ENCODE results near the gene COL4A2.

COL4A2 gene

GRCh38 chr13:110512198-110512740 is 205.2 kb downstream of the COL4A2 start:
- Histone ChIP-seq H3K4me1 (ENCODE audit: insufficient read depth, low read length, severe bottlenecking) (no peaks in the 10 kb centered on the region), H3K9me3 (ENCODE audit: low read length) (no peaks in the 10 kb centered on the region), H3F3A (ENCODE audit: insufficient read depth, low read length) (no peaks in the 10 kb centered on the region), H3K36me3 (ENCODE audit: insufficient read depth, low read length) (no peaks in the 10 kb centered on the region), H3K27ac (ENCODE audit: low read depth, low read length, poor library complexity, severe bottlenecking) (no peak overlapping the region), H4K20me1 (ENCODE audit: insufficient read depth, low read length) (no peaks in the 10 kb centered on the region), H3K4me2 (ENCODE audit: low read length) (no peak overlapping the region), H2AFZ (ENCODE audit: low read length) (no peak overlapping the region), H3K27me3 (ENCODE audit: insufficient read depth, low read length) (no peaks in the 10 kb centered on the region; the same call in 1 of the 2 replicates), H3K9me2 (ENCODE audit: low read depth, low read length) (no peaks in the 10 kb centered on the region), H3K9ac (ENCODE audit: low read length) (no peak overlapping the region), H3K4me3 (ENCODE audit: low read depth, low read length, poor library complexity, severe bottlenecking) (no peak overlapping the region), H3K79me2 (ENCODE audit: insufficient read depth, low read length) (no peaks in the 10 kb centered on the region)
- TF ChIP-seq CTCF (IDR thresholded peaks at IDR 0.05; ENCODE audit: low read length) = no peak
- TF ChIP-seq EZH2 (IDR thresholded peaks at IDR 0.05; ENCODE audit: borderline replicate concordance, low read length) = no peak

GRCh38 chr13:110516500-110516899 is 209.4 kb downstream of the COL4A2 start:
- Histone ChIP-seq H2AFZ (ENCODE audit: low read length) (no peak overlapping the region), H3F3A (ENCODE audit: insufficient read depth, low read length) (no peaks in the 10 kb centered on the region), H3K27ac (ENCODE audit: low read depth, low read length, poor library complexity, severe bottlenecking) (no peak overlapping the region), H3K9ac (ENCODE audit: low read length) (no peak overlapping the region), H3K9me3 (ENCODE audit: low read length) (no peaks in the 10 kb centered on the region), H3K4me3 (ENCODE audit: low read depth, low read length, poor library complexity, severe bottlenecking) (no peak overlapping the region), H3K79me2 (ENCODE audit: insufficient read depth, low read length) (no peaks in the 10 kb centered on the region), H3K9me2 (ENCODE audit: low read depth, low read length) (no peaks in the 10 kb centered on the region), H4K20me1 (ENCODE audit: insufficient read depth, low read length) (no peaks in the 10 kb centered on the region), H3K4me2 (ENCODE audit: low read length) (no peak overlapping the region), H3K27me3 (ENCODE audit: insufficient read depth, low read length) (peaks cover 12% of the 10 kb centered on the region; the same call in 1 of the 2 replicates), H3K36me3 (ENCODE audit: insufficient read depth, low read length) (no peaks in the 10 kb centered on the region), H3K4me1 (ENCODE audit: insufficient read depth, low read length, severe bottlenecking) (no peaks in the 10 kb centered on the region)
- no peak for TF ChIP-seq CTCF (IDR thresholded peaks at IDR 0.05; ENCODE audit: low read length)
- no peak for TF ChIP-seq EZH2 (IDR thresholded peaks at IDR 0.05; ENCODE audit: borderline replicate concordance, low read length)

GRCh38 chr13:110517505-110518225 is 210.6 kb downstream of the COL4A2 start:
- H3F3A ChIP-seq (ENCODE audit: insufficient read depth, low read length) = no peaks in the 10 kb centered on the region
- H3K9me3 ChIP-seq (ENCODE audit: low read length) = no peaks in the 10 kb centered on the region
- no peaks in the 10 kb centered on the region for H3K36me3 ChIP-seq (ENCODE audit: insufficient read depth, low read length)
- H3K27ac ChIP-seq (ENCODE audit: low read depth, low read length, poor library complexity, severe bottlenecking) = no peak overlapping the region
- no peaks in the 10 kb centered on the region for H3K79me2 ChIP-seq (ENCODE audit: insufficient read depth, low read length)
- no peak overlapping the region for H3K9ac ChIP-seq (ENCODE audit: low read length)
- peaks cover 12% of the 10 kb centered on the region; the same call in 1 of the 2 replicates for H3K27me3 ChIP-seq (ENCODE audit: insufficient read depth, low read length)
- H2AFZ ChIP-seq (ENCODE audit: low read length) = no peak overlapping the region
- H3K4me3 ChIP-seq (ENCODE audit: low read depth, low read length, poor library complexity, severe bottlenecking) = no peak overlapping the region
- TF ChIP-seq EZH2 (IDR thresholded peaks at IDR 0.05; ENCODE audit: borderline replicate concordance, low read length) = no peak
- TF ChIP-seq CTCF (IDR thresholded peaks at IDR 0.05; ENCODE audit: low read length) = no peak
- H4K20me1 ChIP-seq (ENCODE audit: insufficient read depth, low read length) = no peaks in the 10 kb centered on the region
- no peak overlapping the region for H3K4me2 ChIP-seq (ENCODE audit: low read length)
- no peaks in the 10 kb centered on the region for H3K9me2 ChIP-seq (ENCODE audit: low read depth, low read length)
- no peaks in the 10 kb centered on the region for H3K4me1 ChIP-seq (ENCODE audit: insufficient read depth, low read length, severe bottlenecking)
